Astrocyte (in vitro differentiated cells and primary cell): ENCODE data around the gene IRGQ. TPM values are rescaled to one million over a fixed set of nuclear protein-coding genes. Genes with fewer than 3 reads are reported as not detected.
A peak's percentile ranks its signal among the peaks of the same experiment; 100 is the strongest.

ENCODE experiments used
- DNase-seq: peaks from one replicate; pipeline ENCODE4 v3.0.0-alpha.2; 2010; ENCODE audit warnings: low read depth
- FAIRE-seq: peaks from 2 replicates; lab custom pipeline; 2011; peaks lifted over from hg19 to GRCh38; lab: Jason Lieb, UNC
- H2AFZ ChIP-seq: 2 replicates; pipeline ENCODE4 v1.6.0; 2012; ENCODE audit warnings: low read depth, low read length, inconsistent platforms
- H3K27ac ChIP-seq: 2 replicates; pipeline ENCODE4 v1.5.1; 2011; ENCODE audit warnings: low read depth, low read length, inconsistent platforms
- H3K27me3 ChIP-seq: 2 replicates; pipeline ENCODE4 v1.6.0; 2011; ENCODE audit warnings: low read length, inconsistent platforms; ENCODE audit not compliant: insufficient read depth
- H3K36me3 ChIP-seq: 2 replicates; pipeline ENCODE4 v1.5.1; 2011; ENCODE audit warnings: low read length, inconsistent platforms; ENCODE audit not compliant: insufficient read depth
- H3K4me1 ChIP-seq: 2 replicates; pipeline ENCODE4 v1.5.1; 2011; ENCODE audit warnings: low read length, inconsistent platforms; ENCODE audit not compliant: insufficient read depth
- H3K4me2 ChIP-seq: 2 replicates; pipeline ENCODE4 v1.6.0; 2012; ENCODE audit warnings: low read length, inconsistent platforms
- H3K4me3 ChIP-seq: 2 replicates; pipeline ENCODE4 v1.5.1; 2011; ENCODE audit warnings: low read depth, mild to moderate bottlenecking, low read length, inconsistent platforms; ENCODE audit not compliant: insufficient read depth
- H3K79me2 ChIP-seq: 2 replicates; pipeline ENCODE4 v1.6.0; 2012; ENCODE audit warnings: mild to moderate bottlenecking, low read length, inconsistent platforms; ENCODE audit not compliant: insufficient read depth
- H3K9ac ChIP-seq: 2 replicates; pipeline ENCODE4 v1.6.0; 2012; ENCODE audit warnings: mild to moderate bottlenecking, low read length, inconsistent platforms
- H3K9me3 ChIP-seq: 2 replicates; pipeline ENCODE4 v1.5.1; 2012; ENCODE audit warnings: low read depth, mild to moderate bottlenecking, low read length, inconsistent platforms; ENCODE audit not compliant: insufficient read depth
- H4K20me1 ChIP-seq: 2 replicates; pipeline ENCODE4 v1.6.0; 2012; ENCODE audit warnings: low read length, inconsistent platforms; ENCODE audit not compliant: insufficient read depth
- H3K27ac Mint-ChIP-seq: one replicate; pipeline ENCODE4 v1.8.0; 2021; ENCODE audit warnings: mild to moderate bottlenecking, mixed read lengths; ENCODE audit not compliant: unreplicated experiment
- H3K27me3 Mint-ChIP-seq: one replicate; pipeline ENCODE4 v1.8.0; 2021; ENCODE audit warnings: low read depth, mixed read lengths; ENCODE audit not compliant: unreplicated experiment
- H3K36me3 Mint-ChIP-seq: one replicate; pipeline ENCODE4 v1.8.0; 2021; ENCODE audit warnings: low read depth, mixed read lengths; ENCODE audit not compliant: unreplicated experiment
- H3K4me1 Mint-ChIP-seq: one replicate; pipeline ENCODE4 v1.8.0; 2021; ENCODE audit warnings: low read depth, mixed read lengths; ENCODE audit not compliant: unreplicated experiment
- H3K4me3 Mint-ChIP-seq: one replicate; pipeline ENCODE4 v1.8.0; 2021; ENCODE audit warnings: mild to moderate bottlenecking, moderate library complexity, mixed read lengths; ENCODE audit not compliant: unreplicated experiment
- H3K9me3 Mint-ChIP-seq: one replicate; pipeline ENCODE4 v1.8.0; 2021; ENCODE audit warnings: mild to moderate bottlenecking, mixed read lengths; ENCODE audit not compliant: unreplicated experiment
- EZH2 ChIP-seq: IDR thresholded peaks from 2 replicates; pipeline ENCODE4 v1.6.1; 2012; ENCODE audit warnings: mild to moderate bottlenecking, low read length, inconsistent platforms; ENCODE audit not compliant: insufficient read depth
- total RNA-seq: library from RNA; stranded (reverse); gene quantifications from 2 replicates; pipeline ENCODE4 v1.2.1, GENCODE V29; 2021
- TF ChIP-seq, protein P1 (sequence below): IDR thresholded peaks from 2 replicates; pipeline ENCODE4 v1.5.1; 2011; ENCODE audit warnings: low read depth, mild to moderate bottlenecking, inconsistent platforms, low read length, moderate library complexity; ENCODE audit not compliant: insufficient read depth

Gene IRGQ
- total RNA-seq, 1 donor from 2014 or later = 60.7 TPM

DNA sequence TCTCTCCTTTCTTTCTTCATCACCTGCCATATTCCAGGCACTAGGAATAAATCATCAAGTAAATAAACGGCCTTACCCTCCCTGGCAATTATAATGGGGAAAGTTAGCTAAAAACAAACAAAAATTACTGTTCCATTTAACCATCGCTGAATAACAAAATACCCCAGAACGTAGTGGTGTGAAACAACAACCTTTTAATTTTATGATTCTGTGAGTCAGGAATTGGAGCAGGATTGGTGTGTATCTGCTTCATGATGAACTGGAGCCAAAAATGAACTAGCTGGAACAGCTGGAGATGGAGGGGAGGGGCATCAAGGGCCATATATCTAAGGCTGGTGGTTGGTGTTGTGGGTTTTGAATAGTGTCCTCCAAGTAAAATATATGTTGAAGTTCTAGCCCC, 47.4 kb upstream of the IRGQ start:
- Histone ChIP-seq H2AFZ (no peak overlapping the region), H4K20me1 (peaks cover 11% of the 10 kb centered on the region), H3K27ac (no peak overlapping the region), H3K9me3 (no peaks in the 10 kb centered on the region), H3K27me3 (peaks cover 11% of the 10 kb centered on the region), H3K9ac (no peak overlapping the region), H3K36me3 (peaks cover 10% of the 10 kb centered on the region), H3K4me1 (peaks cover 7% of the 10 kb centered on the region), H3K4me2 (no peak overlapping the region), H3K4me3 (no peak overlapping the region), H3K79me2 (no peaks in the 10 kb centered on the region)
- no peak for DNase-seq
- TF ChIP-seq, protein P1, sequence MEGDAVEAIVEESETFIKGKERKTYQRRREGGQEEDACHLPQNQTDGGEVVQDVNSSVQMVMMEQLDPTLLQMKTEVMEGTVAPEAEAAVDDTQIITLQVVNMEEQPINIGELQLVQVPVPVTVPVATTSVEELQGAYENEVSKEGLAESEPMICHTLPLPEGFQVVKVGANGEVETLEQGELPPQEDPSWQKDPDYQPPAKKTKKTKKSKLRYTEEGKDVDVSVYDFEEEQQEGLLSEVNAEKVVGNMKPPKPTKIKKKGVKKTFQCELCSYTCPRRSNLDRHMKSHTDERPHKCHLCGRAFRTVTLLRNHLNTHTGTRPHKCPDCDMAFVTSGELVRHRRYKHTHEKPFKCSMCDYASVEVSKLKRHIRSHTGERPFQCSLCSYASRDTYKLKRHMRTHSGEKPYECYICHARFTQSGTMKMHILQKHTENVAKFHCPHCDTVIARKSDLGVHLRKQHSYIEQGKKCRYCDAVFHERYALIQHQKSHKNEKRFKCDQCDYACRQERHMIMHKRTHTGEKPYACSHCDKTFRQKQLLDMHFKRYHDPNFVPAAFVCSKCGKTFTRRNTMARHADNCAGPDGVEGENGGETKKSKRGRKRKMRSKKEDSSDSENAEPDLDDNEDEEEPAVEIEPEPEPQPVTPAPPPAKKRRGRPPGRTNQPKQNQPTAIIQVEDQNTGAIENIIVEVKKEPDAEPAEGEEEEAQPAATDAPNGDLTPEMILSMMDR = no peak
- FAIRE-seq = no peak
- no peak overlapping the region for H3K27ac Mint-ChIP-seq
- H3K4me1 Mint-ChIP-seq = no peaks in the 10 kb centered on the region
- H3K9me3 Mint-ChIP-seq = peaks cover 7% of the 10 kb centered on the region
- no peak overlapping the region for H3K4me3 Mint-ChIP-seq
- peaks cover 8% of the 10 kb centered on the region for H3K27me3 Mint-ChIP-seq
- H3K36me3 Mint-ChIP-seq = peaks cover 16% of the 10 kb centered on the region

DNA sequence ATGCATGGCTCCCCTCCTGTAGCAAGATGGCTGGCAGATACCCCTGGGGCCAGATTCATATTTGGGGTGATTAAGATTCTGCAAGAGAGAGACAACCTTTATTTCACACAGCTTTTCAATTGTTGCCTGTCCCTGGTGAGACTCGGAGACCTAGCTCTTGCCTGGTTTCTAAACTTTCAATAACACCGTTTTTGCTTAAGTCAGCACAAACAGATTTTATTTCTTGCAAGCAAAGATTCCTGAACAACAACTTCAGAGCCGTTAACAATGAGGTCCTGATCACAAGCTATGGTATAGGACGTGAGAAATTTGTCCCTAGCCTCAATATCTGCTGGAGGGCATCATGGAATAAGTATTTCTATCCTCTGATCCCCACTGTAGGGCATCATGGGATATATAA, 46.6 kb upstream of the IRGQ start:
- no peak overlapping the region for H3K27ac ChIP-seq
- H3K27ac Mint-ChIP-seq = no peak overlapping the region
- peaks cover 7% of the 10 kb centered on the region for H3K4me1 ChIP-seq
- FAIRE-seq = no peak
- no peak overlapping the region for H3K4me3 Mint-ChIP-seq
- no peak overlapping the region for H2AFZ ChIP-seq
- H3K9me3 ChIP-seq = no peaks in the 10 kb centered on the region
- no peak overlapping the region for H3K4me3 ChIP-seq
- H3K9me3 Mint-ChIP-seq = peaks cover 7% of the 10 kb centered on the region
- TF ChIP-seq, protein P1 = no peak
- no peak for TF ChIP-seq EZH2
- H3K27me3 Mint-ChIP-seq = peaks cover 8% of the 10 kb centered on the region
- no peak for DNase-seq
- H4K20me1 ChIP-seq = peaks cover 11% of the 10 kb centered on the region
- H3K36me3 ChIP-seq = peaks cover 3% of the 10 kb centered on the region
- peaks cover 11% of the 10 kb centered on the region for H3K36me3 Mint-ChIP-seq
- no peak overlapping the region for H3K9ac ChIP-seq
- no peak overlapping the region for H3K4me2 ChIP-seq
- H3K79me2 ChIP-seq = no peaks in the 10 kb centered on the region
- no peaks in the 10 kb centered on the region for H3K4me1 Mint-ChIP-seq
- H3K27me3 ChIP-seq = peaks cover 14% of the 10 kb centered on the region

DNA sequence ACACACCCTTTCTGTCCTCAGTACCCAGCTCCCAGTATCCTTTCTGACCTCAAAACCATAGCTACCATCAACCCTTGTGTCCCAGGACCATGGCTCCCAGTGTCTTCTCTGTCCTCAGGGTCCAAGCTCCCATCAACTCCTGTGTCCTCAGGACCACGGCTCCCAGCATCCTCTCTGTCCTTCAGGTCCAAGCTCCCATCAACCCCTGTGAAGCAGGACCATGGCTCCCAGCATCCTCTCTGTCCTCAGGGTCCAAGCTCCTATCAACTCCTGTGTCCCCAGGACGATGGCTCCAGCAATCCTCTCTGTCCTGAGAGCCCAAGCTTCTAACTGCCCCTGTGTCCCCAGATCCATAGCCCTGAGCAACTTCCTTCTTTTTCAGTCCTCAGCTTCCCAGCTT, 45.4 kb upstream of the IRGQ start:
- peaks cover 3% of the 10 kb centered on the region for H3K9me3 Mint-ChIP-seq
- Histone ChIP-seq H4K20me1 (peaks cover 8% of the 10 kb centered on the region), H3K9me3 (no peaks in the 10 kb centered on the region), H3K4me2 (no peak overlapping the region), H3K27ac (no peak overlapping the region), H2AFZ (no peak overlapping the region), H3K79me2 (no peaks in the 10 kb centered on the region), H3K9ac (no peak overlapping the region), H3K36me3 (no peaks in the 10 kb centered on the region), H3K27me3 (peaks cover 14% of the 10 kb centered on the region), H3K4me1 (peaks cover 8% of the 10 kb centered on the region), H3K4me3 (no peak overlapping the region)
- TF ChIP-seq, protein P1 = no peak
- no peak for TF ChIP-seq EZH2
- peaks cover 8% of the 10 kb centered on the region for H3K27me3 Mint-ChIP-seq
- no peaks in the 10 kb centered on the region for H3K4me1 Mint-ChIP-seq
- H3K27ac Mint-ChIP-seq = no peak overlapping the region
- DNase-seq (no peak), FAIRE-seq (no peak)
- H3K36me3 Mint-ChIP-seq = peaks cover 1% of the 10 kb centered on the region
- H3K4me3 Mint-ChIP-seq = peak overlapping the region; percentile 81
